Body of pancreas (tissue), 4 donors: ENCODE results near the gene TRAPPC2. TPM values are rescaled to one million over a fixed set of nuclear protein-coding genes. Genes with fewer than 3 reads are reported as not detected.

Experiments
- ATAC-seq: fragments of 150-250 bp; one replicate; pipeline ENCODE4 v1.9.1; 2016
- DNase-seq, 4 donors: peaks; one replicate each; pipeline ENCODE4 v3.0.0-alpha.2; 2019
- H3K27ac ChIP-seq, 4 donors: fragments of 200-600 bp; sonication (generic); 1 replicate in 3 of 4; 2 replicates in 1 of 4; pipeline versions ENCODE4 v1.5.1 to v1.6.1; 2016 to 2019; ENCODE audit warnings: mild to moderate bottlenecking in 1 of 4, mixed read lengths in 1 of 4, moderate library complexity in 1 of 4
- H3K27me3 ChIP-seq, 2 donors: fragments of 200-600 bp; sonication (generic); one replicate each; pipeline ENCODE4 v1.6.0; 2016; ENCODE audit warnings: mild to moderate bottlenecking in 1 of 2
- H3K36me3 ChIP-seq, 2 donors: fragments of 200-600 bp; sonication (generic); replicated peaks in 1 of 2; 2 replicates each; pipeline ENCODE4 v1.5.1; 2016; ENCODE audit warnings: low read depth in 2 of 2; ENCODE audit not compliant: insufficient read depth in 1 of 2
- H3K4me1 ChIP-seq: fragments of 200-600 bp; sonication (generic); one replicate; pipeline ENCODE4 v1.6.0; 2016
- H3K4me3 ChIP-seq, 2 donors: fragments of 200-600 bp; sonication (generic); 1 replicate in 1 of 2; 2 replicates in 1 of 2; pipeline ENCODE4 v1.5.1; 2016 to 2019
- H3K9me3 ChIP-seq, 3 donors: fragments of 200-600 bp; sonication (generic); 1 replicate in 2 of 3; 2 replicates in 1 of 3; pipeline ENCODE4 v1.5.1; 2016
- POLR2A ChIP-seq, 3 donors: fragments of 450-650 bp; IDR thresholded peaks; one replicate each; pipeline ENCODE4 v1.6.1; 2016; ENCODE audit warnings: antibody characterized with exemption in 3 of 3, mild to moderate bottlenecking in 2 of 3
- WGBS, 2 donors: methylation state at CpG; one replicate each; pipeline ENCODE4 v1.1.5; 2017; 5-methylcytosine and 5-hydroxymethylcytosine counted together
- intact Hi-C: fragments of 100-400 bp; cut with DNase I; formaldehyde crosslinking; loops from one replicate; pipeline ENCODE4 v1.15.1; 2023
- total RNA-seq, 2 donors: library from RNA; depleted of rRNA; stranded (reverse); fragments of >200 nt; gene quantifications; one replicate each; pipeline ENCODE4 v1.1.0, GENCODE V29; 2016
- TF ChIP-seq, protein P1 (sequence below), 7 experiments: fragments of 450-650 bp in 4 of 7; fragments of 200-600 bp in 3 of 7; sonication (generic) in 3 of 7; IDR thresholded peaks; one replicate each; pipeline ENCODE4 v1.5.1; 2016 to 2019; ENCODE audit warnings: antibody characterized with exemption in 7 of 7

The TRAPPC2 gene
- total RNA-seq, 2 donors from 2014 or later, result 14.5 to 28.5 TPM

DNA sequence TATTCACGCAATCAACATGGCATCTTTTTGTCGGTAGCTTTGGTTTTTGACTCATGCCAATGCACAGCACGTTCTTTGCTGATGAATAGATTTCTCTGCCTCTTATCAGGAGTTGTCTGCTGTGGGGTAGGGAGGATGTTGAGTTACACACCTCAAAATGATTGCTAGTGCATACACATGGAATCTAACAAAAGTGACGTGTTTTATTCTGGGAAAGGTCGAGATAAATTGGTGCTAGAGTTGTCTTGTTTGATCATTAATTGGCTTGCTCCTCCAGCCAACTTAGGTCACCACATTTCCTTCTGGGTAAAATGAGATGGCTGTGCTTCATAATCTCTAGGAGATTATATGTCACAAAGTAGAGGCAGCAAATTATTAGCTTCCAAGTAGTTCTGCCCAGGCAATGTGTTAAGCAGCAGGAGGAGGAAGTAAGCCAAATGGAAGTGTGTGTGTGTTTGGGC lies 41.6 kb downstream of the TRAPPC2 start:
- peak overlapping the region in 3 of 4 donors; percentile 58 to 99 (median 66) for H3K27ac ChIP-seq
- no peaks in the 10 kb centered on the region for H3K36me3 ChIP-seq
- no peaks in the 10 kb centered on the region for H3K9me3 ChIP-seq
- peaks cover 48% of the 10 kb centered on the region for H3K4me1 ChIP-seq
- TF ChIP-seq POLR2A (IDR thresholded peaks at IDR 0.05), result no peak
- TF ChIP-seq, protein P1, sequence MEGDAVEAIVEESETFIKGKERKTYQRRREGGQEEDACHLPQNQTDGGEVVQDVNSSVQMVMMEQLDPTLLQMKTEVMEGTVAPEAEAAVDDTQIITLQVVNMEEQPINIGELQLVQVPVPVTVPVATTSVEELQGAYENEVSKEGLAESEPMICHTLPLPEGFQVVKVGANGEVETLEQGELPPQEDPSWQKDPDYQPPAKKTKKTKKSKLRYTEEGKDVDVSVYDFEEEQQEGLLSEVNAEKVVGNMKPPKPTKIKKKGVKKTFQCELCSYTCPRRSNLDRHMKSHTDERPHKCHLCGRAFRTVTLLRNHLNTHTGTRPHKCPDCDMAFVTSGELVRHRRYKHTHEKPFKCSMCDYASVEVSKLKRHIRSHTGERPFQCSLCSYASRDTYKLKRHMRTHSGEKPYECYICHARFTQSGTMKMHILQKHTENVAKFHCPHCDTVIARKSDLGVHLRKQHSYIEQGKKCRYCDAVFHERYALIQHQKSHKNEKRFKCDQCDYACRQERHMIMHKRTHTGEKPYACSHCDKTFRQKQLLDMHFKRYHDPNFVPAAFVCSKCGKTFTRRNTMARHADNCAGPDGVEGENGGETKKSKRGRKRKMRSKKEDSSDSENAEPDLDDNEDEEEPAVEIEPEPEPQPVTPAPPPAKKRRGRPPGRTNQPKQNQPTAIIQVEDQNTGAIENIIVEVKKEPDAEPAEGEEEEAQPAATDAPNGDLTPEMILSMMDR (IDR thresholded peaks at IDR 0.05), result no peak
- no peaks in the 10 kb centered on the region for H3K27me3 ChIP-seq
- DNase-seq, result no peak
- no peak overlapping the region for H3K4me3 ChIP-seq
- intact Hi-C loops, result no loop called here
- ATAC-seq, result no peak
- WGBS, 2 donors, result 13 to 15% methylated on average over 4 to 5 of the region's 5 CpGs

DNA sequence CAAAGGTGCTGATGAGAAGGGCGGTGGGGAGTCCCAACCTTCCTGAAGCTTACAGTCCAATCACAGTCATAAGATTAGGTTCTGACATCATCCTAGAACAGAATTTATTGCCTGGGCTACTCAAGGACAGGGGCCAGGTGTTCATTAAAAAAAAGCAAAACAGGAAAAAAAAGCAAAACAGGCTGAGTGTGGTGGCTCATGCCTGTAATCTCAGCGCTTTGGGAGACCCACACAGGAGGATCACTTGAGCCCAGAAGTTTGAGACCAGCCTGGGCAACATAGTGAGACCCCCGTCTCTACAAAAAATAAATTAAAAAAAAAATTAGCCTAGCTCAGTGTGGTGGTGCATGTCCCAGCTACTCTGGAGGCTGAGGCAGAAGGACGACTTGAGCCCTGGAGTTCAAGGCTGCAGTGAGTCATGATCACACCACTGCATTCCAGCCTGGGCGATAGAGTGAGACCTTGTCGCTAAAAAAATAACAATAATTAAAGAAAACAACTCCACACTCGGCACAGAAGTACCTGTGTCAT lies 42.5 kb downstream of the TRAPPC2 start:
- H3K9me3 ChIP-seq, result no peaks in the 10 kb centered on the region
- H3K36me3 ChIP-seq, result no peaks in the 10 kb centered on the region
- DNase-seq (peak; percentile 11 to 42 (median 26)), ATAC-seq (peak; percentile 33)
- TF ChIP-seq POLR2A (IDR thresholded peaks at IDR 0.05), result no peak
- TF ChIP-seq, protein P1 (IDR thresholded peaks at IDR 0.05), result no peak
- H3K27me3 ChIP-seq, result no peaks in the 10 kb centered on the region
- H3K4me1 ChIP-seq, result peaks cover 43% of the 10 kb centered on the region
- peak overlapping the region in 3 of 4 donors; percentile 58 to 99 (median 66) for H3K27ac ChIP-seq
- 19 to 25% methylated on average over 6 to 7 of the region's 7 CpGs for WGBS, 2 donors
- intact Hi-C loops, result no loop called here
- H3K4me3 ChIP-seq, result no peak overlapping the region

DNA sequence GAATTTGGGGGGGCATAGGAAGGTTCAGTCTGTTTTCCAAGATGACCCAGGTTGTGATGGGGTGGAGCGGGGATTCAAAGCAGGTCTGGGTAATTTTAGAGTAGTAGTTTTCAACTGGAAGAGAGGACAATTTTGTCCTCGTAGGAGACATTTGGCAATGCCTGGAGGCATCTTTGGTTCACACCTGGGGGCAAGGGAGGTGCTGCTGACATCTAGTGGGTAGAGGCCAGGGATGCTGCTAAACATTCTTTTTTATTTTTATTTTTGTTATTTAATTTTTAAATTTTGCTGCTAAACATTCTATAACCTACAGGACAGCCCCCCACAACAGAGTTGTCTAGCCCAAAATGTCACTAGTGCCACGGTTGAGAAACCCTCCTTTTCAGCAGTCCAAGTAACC lies 43.6 kb downstream of the TRAPPC2 start:
- 43 to 50% methylated on average over 3 of the region's 3 CpGs for whole genome bisulfite sequencing, 2 donors
- Histone ChIP-seq H3K9me3 (no peaks in the 10 kb centered on the region), H3K36me3 (no peaks in the 10 kb centered on the region), H3K4me1 (peaks cover 43% of the 10 kb centered on the region), H3K27ac (peak overlapping the region in 3 of 4 donors; percentile 92 to 99 (median 98)), H3K4me3 (no peak overlapping the region), H3K27me3 (no peaks in the 10 kb centered on the region)
- DNase-seq, result no peak
- TF ChIP-seq, protein P1 (IDR thresholded peaks at IDR 0.05), result peak in 2 of 7 experiments; percentile 10 to 11
- no peak for TF ChIP-seq POLR2A (IDR thresholded peaks at IDR 0.05)
- intact Hi-C loops, result no loop called here
- no peak for ATAC-seq

DNA sequence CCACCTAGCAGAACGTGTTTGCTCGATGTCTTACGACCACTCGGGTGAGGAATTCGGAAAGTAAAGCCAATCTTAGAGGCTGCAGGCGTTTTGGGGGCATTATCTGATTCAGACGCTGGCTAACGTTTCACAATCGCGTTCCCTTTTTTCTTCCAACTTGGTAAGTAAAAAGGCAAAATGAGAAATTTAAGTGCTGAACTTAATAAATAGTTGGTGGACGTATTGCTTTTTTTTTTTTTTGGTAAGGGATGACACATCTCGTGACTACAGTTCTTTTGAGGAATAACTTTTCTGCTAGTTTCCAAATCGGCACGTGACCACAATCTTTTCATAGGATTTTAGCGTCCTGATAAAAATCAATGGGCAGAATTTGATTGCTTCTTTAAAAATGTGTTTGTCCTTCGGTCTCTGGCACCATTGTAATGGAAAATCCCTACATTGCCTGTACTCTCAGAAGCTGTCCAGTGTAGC lies 44.6 kb downstream of the TRAPPC2 start:
- Histone ChIP-seq H3K36me3 (no peaks in the 10 kb centered on the region), H3K27ac (peak overlapping the region; percentile 83 to 99 (median 95)), H3K27me3 (no peaks in the 10 kb centered on the region), H3K4me1 (peaks cover 36% of the 10 kb centered on the region), H3K9me3 (no peaks in the 10 kb centered on the region), H3K4me3 (peak overlapping the region; percentile 37 to 41)
- no peak for TF ChIP-seq POLR2A (IDR thresholded peaks at IDR 0.05)
- ATAC-seq (no peak), DNase-seq (no peak)
- 0% methylated on average over 16 of the region's 16 CpGs for WGBS, 2 donors
- intact Hi-C loops, result no loop called here

DNA sequence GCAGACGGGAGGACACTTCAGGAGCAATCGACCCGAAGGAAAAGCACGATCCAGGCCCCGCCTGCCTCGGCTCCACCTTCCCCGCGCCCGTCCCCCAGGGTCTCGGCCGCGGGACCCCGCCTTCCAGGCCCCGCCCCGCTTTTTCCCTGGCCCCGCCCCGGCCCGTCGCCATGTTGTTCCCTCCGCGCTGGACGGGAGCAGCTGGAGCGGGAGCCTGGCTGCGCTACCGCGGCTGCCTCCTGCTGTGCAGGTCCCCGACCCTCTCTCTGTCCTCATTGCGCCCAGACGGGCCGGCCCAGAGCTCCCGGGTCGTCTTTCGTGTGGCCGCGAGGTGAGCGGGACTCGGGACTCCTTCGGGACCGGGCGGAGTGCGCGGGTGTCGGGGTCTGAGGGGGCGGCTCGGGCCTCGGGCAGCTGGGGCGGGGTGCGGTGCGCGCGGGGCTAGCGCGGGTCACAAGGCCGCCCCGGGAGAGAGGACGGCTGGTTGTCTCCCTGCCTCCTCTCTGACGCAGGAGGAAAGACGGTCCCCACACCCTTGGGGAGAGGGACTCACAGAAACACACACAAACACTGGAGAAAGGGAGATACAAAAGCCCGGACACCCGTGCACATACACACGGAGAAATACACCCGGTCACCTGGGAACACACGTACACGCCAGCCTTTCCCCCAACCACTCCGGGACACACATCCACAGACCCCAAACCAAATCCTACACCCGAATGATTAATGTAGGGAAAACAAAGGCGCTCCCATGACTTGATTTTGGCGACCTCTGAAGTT lies 45.3 kb downstream of the TRAPPC2 start, which contains the start of gene RAB9A:
Gene RAB9A, plus strand, starts transcription at position 171 of the 783 bp plus-strand sequence. CDS start 19,619 bp downstream, outside the sequence.
- H3K4me3 ChIP-seq, result peak within 1 kb of the TSS; percentile 37 to 41
- H3K4me1 ChIP-seq, result peaks cover 30% of the 10 kb centered on the region
- TF ChIP-seq, protein P1 (IDR thresholded peaks at IDR 0.05), result no peak
- peak; percentile 89 to 96 (median 92) for TF ChIP-seq POLR2A (IDR thresholded peaks at IDR 0.05)
- H3K27me3 ChIP-seq, result no peaks in the 10 kb centered on the region
- 0% methylated on average over 9 to 44 of the region's 68 CpGs for WGBS, 2 donors
- intact Hi-C loops, result no loop called here
- no peaks in the 10 kb centered on the region for H3K36me3 ChIP-seq
- ATAC-seq (peak; percentile 93), DNase-seq (peak; percentile 84 to 91 (median 86))
- H3K27ac ChIP-seq, result peak within 1 kb of the TSS; percentile 83 to 99 (median 95)
- no peaks in the 10 kb centered on the region for H3K9me3 ChIP-seq
